Mammary epithelial cell (primary cell): ENCODE data around the gene PRKN.

Source experiments
- EZH2 ChIP-seq: IDR thresholded peaks from 2 replicates; pipeline ENCODE4 v1.6.1; 2012; ENCODE audit warnings: low read length, inconsistent platforms, borderline replicate concordance
- TF ChIP-seq, protein P1 (sequence below), 2 donors: IDR thresholded peaks in 1 of 2; conservative IDR thresholded peaks in 1 of 2; 2 replicates each; pipeline ENCODE4 v1.5.1; 2011 to 2012; ENCODE audit warnings: inconsistent platforms in 2 of 2, low read length in 2 of 2, mild to moderate bottlenecking in 2 of 2, control low read depth in 1 of 2, low read depth in 1 of 2; ENCODE audit not compliant: insufficient read depth in 1 of 2; ENCODE audit errors: extremely low read depth in 1 of 2

DNA sequence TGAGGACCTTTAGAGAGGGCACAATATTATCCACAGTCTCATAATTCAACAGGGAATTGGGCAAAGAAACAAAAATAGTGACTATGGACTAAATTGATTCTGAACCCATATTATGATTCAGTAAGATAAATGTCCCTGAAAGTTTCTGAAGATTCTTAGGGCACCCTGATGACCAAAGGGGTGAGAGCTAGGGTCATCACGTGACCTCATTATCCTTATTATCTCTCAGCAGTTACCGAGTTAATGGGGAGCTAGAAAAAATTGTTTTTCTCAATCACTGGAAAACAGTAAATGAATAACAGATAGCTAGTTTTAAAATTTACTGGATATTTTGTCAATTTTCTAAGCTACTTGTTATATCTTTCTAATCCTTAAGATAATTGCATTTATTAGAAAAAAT is 639.5 kb downstream of the PRKN start:
- TF ChIP-seq, protein P1, sequence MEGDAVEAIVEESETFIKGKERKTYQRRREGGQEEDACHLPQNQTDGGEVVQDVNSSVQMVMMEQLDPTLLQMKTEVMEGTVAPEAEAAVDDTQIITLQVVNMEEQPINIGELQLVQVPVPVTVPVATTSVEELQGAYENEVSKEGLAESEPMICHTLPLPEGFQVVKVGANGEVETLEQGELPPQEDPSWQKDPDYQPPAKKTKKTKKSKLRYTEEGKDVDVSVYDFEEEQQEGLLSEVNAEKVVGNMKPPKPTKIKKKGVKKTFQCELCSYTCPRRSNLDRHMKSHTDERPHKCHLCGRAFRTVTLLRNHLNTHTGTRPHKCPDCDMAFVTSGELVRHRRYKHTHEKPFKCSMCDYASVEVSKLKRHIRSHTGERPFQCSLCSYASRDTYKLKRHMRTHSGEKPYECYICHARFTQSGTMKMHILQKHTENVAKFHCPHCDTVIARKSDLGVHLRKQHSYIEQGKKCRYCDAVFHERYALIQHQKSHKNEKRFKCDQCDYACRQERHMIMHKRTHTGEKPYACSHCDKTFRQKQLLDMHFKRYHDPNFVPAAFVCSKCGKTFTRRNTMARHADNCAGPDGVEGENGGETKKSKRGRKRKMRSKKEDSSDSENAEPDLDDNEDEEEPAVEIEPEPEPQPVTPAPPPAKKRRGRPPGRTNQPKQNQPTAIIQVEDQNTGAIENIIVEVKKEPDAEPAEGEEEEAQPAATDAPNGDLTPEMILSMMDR (conservative IDR thresholded peaks at IDR 0.05 in 1 of 2, IDR thresholded peaks at IDR 0.05 in 1 of 2; ENCODE audit: extremely low read depth in 1 of 2, insufficient read depth in 1 of 2, low read depth in 1 of 2, low read length in 2 of 2): no peak
- TF ChIP-seq EZH2: no peak
